HG02885 (cell line): Measurements from ENCODE around the gene ITGB7.
"Not testable (repeated sequence)": the region's sequence is repeated elsewhere in the genome, so short reads cannot be mapped to it uniquely, and the experiment has no call there.

ENCODE experiments used
- ATAC-seq: cut with Tn5 transposase; IDR thresholded peaks from one replicate; pipeline ENCODE4 v1.9.1; 2021; ENCODE audit warnings: mild to moderate bottlenecking; ENCODE audit not compliant: unreplicated experiment, poor library complexity

The ITGB7 gene

GRCh38 chr12:53217931-53218307, 10.9 kb upstream of the ITGB7 start:
- no peak for ATAC-seq

DNA sequence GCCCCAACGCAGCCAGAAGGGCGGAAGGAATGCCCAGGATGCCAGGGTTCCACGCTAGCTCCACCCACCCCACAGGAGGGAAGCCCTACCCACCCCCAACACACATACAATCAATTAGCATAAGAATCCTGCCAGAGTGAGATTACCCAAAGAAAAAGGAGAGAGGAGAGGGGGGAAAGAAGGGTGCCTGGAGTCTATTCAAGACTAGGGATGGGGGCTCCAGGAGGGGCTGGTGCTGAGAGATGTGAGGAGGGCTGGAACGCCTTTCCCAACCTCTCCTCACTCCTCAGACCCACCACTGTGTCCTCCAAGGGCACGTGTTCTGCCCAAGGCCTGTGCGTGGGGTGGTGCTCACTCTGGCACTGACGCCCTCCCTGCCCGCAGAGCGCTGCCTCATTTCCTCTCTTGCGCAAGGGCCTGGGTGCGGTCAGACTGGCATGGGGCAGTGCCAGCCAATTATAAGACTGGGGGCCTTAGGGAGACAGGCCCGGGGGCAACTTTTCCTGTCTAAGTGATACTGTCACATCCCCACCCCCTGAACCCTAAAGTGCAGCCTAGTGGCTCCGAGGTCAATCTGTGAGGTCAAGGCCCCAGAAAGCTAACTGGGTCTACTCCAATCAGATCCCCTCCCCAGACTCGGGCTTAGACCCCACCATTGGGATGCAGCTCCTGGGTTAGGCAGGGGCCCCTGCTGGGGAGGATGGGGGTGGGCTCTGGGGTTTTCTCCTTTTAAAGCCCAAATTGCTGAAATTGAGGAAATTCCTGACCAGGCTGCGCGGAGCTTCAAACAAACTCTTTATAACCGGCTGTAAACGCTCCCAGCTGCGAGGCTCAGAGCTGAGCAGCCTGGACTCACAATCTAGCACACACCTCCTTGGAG, 10.2 kb upstream of the ITGB7 start:
- ATAC-seq, result no peak

GRCh38 chr12:53215497-53215896, 8.4 kb upstream of the ITGB7 start:
- ATAC-seq, result no peak

DNA sequence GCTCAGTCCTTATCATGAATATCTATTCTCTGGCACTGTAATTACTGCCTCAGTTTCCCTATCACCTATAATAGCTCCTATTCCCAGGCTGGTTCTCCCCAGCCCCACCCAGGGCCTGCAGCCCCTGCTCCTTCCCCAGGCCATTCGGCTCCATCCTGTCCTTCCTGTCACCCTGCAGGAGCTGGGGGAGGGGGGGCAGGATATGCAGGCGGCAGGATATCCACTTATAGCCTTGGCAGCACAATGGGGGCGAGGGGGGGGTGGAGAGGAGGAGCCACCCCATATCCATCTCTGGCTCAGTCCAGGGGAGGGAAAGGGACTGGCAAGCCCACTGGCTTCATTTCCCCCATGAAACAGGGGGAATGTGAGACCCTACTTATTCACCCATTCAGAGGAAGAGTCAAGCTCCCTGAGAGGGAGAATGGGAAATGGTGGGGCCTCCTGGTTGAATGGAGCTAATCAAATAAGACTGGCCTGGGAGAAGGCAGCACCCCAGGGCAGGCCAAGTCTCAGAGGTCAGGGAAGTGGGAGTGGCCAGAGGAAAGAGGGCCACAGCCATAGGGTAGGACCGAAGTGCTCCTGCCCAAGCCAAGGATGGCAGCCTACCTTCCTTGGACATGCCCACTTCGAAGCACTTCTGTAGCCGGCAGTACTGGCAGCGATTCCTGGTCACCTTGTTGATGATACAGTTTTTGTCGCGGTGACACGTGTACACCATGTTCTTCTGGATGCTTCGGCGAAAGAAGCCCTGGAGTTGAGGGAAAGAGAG, 7.8 kb upstream of the ITGB7 start:
- ATAC-seq, result no peak

- no peak for ATAC-seq
Observed at GRCh38 chr12:53214221-53214620, 7.2 kb upstream of the ITGB7 start.

- ATAC-seq, result peak; percentile 60
Observed at GRCh38 chr12:53213348-53213747, 6.3 kb upstream of the ITGB7 start.

DNA sequence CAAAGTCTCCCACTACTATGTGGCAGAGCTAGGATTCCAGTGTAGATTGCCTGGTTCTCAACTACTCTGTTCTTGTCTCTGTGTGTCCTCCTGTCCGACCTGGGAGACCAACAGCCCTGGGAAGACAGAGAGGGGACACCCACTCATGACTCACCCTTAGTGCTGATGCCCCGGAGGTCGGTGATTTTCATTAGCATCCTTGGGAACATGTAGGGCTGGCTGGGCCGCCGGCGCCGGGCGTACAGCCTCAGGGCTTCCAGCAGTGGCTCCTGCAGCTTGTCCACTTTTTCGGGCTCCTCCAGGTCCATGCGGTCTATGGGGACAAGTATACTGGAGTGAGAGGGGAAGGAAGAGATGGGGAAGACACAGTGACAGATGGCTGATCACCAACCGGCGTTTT, 5.9 kb upstream of the ITGB7 start:
- no peak for ATAC-seq

- ATAC-seq, result no peak
Observed at GRCh38 chr12:53211476-53212381, 4.7 kb upstream of the ITGB7 start.

GRCh38 chr12:53210843-53211242, 3.8 kb upstream of the ITGB7 start:
- ATAC-seq, result no peak

DNA sequence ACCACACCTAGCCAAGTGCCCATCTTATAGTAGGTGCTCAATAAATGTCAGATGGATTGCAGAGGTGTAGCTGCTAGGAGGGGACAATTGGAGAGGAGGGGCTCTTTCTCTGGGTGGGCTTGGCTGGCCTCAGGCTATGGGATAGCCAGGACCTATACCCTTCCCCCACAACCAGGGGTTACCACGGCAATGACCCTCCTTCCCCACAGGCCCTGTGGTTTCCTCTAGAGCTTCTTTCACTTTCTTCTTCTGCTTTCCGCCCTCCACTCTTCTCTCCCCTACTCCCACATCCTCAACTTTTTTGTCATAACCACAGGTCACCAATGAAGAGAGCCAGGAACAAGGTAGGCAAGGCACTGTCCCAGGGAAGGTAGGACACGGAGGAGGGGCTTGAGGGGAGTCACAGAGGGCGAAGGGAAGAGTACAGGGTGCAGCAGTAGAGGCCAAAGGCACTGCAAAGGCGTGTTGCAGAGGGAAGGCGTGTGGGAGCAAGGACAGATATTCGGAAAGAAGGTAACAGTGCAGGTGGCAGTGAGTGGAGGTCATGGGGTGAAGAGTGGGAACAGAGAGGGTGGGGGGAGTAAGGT, 1.9 kb upstream of the ITGB7 start:
- peak; percentile 41 for ATAC-seq

DNA sequence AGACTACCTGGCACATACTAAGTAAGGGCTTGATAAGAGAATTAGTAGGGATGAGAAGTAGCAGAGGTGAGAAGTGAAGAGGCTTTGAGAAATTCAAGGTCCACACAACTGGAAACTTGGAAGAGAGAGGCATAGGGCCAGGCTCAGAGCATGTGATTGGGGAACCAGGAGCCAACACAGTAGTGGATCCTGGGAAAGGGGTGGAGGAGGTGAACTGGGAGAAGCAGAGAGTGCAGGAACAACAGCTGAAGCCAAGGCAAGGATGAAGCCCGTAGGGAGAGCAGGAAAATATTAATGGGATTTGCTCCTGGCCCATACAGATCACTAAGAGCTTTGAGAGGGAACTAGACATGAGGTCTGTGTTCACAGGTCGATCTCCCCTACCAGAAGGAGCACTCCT, 1.4 kb upstream of the ITGB7 start:
- ATAC-seq, result no peak

DNA sequence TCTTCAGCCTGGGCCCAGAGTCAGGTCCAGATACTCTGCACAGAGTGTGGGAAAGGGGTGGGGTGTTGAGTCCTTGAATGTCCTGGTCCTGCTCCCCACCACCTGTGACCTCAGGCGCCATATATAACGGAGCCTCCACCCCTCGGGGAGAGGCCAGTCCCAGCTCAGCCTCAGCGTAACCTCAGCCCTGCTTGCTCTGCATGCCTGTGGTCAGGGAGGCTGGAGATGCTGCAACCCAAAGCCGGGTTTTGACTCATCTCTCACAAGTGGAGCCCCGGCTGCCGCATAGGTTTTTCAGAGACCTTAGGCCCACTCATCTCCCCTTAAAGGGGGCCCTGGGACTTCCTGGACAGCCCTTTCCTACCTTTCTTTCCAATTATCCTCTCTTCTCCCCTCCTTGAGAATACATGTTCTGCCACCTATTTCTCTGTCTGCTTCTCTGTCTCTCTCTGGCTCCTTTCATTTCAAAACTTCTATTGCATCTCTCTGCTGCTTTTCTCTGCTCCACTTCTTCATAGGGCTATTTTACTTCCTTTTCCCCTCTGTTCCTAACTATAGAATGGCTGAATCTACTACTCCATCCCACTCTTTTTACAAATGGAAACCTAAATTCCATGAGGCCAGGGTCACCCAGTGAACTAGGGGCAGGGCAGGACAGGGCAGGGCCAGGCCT, 1.2 kb downstream of the ITGB7 start:
- ATAC-seq, result peak; percentile 78

- ATAC-seq, result no peak
Observed at GRCh38 chr12:53204351-53204750, 2.7 kb downstream of the ITGB7 start.

- ATAC-seq, result not testable (repeated sequence)
Observed at GRCh38 chr12:53202316-53202715, 4.7 kb downstream of the ITGB7 start.

DNA sequence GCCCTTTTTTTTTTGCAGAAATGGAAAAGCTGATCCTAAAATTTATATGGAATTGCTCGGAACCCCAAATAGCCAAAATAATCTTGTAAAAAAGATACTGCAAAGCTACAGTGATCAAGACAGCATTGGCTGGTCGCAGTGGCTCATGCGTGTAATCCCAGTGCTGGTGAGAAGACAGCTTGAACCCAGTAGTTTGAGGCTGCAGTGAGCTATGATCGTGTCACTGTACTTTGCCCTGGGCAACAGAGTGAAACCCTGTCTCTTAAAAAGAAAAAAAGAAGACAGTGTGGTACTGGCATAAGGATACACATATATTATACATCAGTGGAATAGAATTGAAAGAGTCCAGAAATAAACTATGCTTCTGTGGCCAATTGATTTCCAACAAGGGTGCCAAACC, 5.4 kb downstream of the ITGB7 start:
- ATAC-seq, result no peak

DNA sequence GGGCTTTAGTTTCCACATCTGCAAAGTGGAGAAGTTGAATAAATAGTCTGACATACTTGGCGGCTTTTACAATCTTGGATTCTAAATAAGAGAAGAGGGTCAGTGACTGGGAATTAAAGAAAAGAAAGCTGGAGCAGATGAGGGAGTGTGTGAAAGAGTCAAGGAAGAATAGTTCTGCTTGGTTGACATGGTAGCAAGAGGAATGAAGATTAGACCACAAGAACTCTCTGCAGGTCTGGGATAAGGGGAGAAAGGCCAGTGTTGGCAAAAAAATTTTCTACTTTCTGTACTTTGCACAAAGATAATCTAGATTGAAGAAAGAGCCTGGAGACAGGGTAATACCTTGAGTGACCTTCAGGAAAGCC, 5.9 kb downstream of the ITGB7 start:
- ATAC-seq, result no peak

- ATAC-seq, result peak; percentile 57
Observed at GRCh38 chr12:53200458-53201176, 6.4 kb downstream of the ITGB7 start.

DNA sequence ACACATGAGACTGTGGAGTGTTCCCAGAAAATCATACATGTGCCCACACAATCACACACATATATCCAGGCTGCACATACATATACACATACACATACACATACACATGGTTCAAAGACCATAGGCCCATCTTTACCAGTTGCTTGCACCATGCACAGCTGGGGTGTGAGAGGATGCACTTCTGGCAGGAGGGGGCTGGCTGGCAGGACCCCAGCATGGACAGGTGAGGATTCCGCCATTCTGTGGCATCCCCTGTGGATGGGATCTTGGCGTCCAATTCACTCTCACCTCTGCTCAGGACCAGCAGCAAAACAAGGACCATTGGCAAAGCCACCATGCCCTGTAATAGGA, 7.0 kb downstream of the ITGB7 start:
- peak; percentile 17 for ATAC-seq

DNA sequence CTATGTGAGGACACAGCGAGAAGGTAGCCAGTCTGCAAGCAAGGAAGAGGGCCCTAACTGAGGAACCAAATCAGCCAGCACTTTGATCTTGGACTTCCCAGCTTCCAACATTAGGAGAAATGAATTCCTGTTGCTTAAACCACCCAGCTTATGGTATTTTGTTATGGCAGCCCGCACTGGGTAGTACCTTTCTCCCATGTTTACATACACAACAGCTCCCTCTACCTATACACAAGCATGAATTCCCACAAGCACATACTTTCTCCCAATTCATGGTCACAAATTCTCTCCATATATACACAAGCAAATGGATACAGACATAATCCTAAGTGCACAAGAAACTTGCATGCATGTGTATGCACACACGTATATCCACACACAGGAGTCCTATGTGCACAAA, 7.4 kb downstream of the ITGB7 start:
- ATAC-seq, result no peak
